Measurements from ENCODE around the gene IFT81.

Gene IFT81

DNA sequence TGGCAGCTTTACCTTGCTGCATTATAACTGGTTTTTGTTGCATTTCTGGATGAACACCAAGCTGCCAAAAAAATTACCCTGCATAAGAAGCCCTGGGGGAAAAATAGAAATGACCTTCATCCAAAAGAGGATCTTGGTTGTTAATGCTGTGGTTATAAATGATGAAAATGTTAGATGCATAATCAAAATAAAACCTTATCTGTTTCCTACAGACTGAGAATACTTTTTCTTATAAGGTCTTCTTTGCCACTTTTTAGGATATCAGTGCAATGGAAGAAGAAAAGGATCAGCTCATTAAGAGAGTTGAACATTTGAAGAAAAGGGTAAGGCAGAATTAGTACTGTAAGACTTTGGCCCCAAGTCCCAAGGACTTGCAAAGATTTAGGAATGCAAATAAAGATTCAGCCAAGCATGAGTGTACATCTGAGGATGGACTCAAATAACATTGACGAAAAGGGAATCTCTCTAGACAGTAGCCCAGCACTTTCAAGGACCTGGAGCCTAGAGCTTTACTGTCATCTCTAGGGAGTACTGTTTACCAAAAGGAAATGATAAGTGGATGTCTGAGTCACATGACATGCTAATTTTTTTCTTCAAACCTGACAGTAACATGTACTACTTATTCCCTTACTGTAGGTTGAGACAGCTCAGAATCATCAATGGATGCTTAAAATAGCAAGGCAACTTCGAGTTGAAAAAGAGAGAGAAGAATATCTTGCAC, 10.7 kb downstream of the IFT81 start:
- H3K14ac ChIP-seq (ENCODE audit: low read length in 2 of 2): no peak overlapping the region
- no peaks in the 10 kb centered on the region for H3K27me3 ChIP-seq (ENCODE audit: control insufficient read depth in 1 of 2, insufficient read depth in 1 of 2, low read length in 2 of 2)
- no peaks in the 10 kb centered on the region for H3K9me3 ChIP-seq (ENCODE audit: control insufficient read depth, low read length)
- H3K4me3 ChIP-seq (ENCODE audit: insufficient read depth in 1 of 2, low read depth in 1 of 2, low read length in 2 of 2): no peak overlapping the region
- no peak overlapping the region for H2BK120ac ChIP-seq (ENCODE audit: low read depth, low read length)
- no peaks in the 10 kb centered on the region for H3K79me1 ChIP-seq (replicated peaks; ENCODE audit: low read length, poor library complexity, severe bottlenecking)
- no peaks in the 10 kb centered on the region for H3K4me1 ChIP-seq (ENCODE audit: control insufficient read depth, insufficient read depth, low read depth, low read length)
- peaks cover 20 to 65% of the 10 kb centered on the region in 2 experiments for H3K36me3 ChIP-seq (ENCODE audit: control insufficient read depth in 1 of 2, insufficient read depth in 2 of 2, low read depth in 1 of 2, low read length in 2 of 2)
- H2BK5ac ChIP-seq (ENCODE audit: low read depth, low read length, poor library complexity, severe bottlenecking): no peak overlapping the region
- H3K27ac ChIP-seq (ENCODE audit: low read length, poor library complexity, severe bottlenecking): no peak overlapping the region
- H3K4me2 ChIP-seq (ENCODE audit: low read length, poor library complexity, severe bottlenecking): no peak overlapping the region
- no peak overlapping the region for H3K23ac ChIP-seq (ENCODE audit: low read length in 2 of 2)
- no peak overlapping the region for H2BK12ac ChIP-seq (ENCODE audit: low read length in 2 of 2)
- no peak overlapping the region for H2AFZ ChIP-seq (ENCODE audit: low read depth, low read length)
- no peak overlapping the region for H4K91ac ChIP-seq (ENCODE audit: low read length)
- H3K4ac ChIP-seq (ENCODE audit: low read depth in 1 of 2, low read length in 2 of 2): no peak overlapping the region
- DNase-seq: peak; percentile 73
- no peak overlapping the region for H4K8ac ChIP-seq (ENCODE audit: low read length)
- 80% methylated on average over 1 of the region's 2 CpGs for WGBS
- H3K18ac ChIP-seq (ENCODE audit: low read depth in 1 of 2, low read length in 2 of 2): no peak overlapping the region
- no peak overlapping the region for H2BK15ac ChIP-seq (ENCODE audit: low read depth, poor library complexity, severe bottlenecking)
- H3K9ac ChIP-seq (ENCODE audit: low read length): peak overlapping the region; percentile 7
- H2AK5ac ChIP-seq (ENCODE audit: low read length, severe bottlenecking): no peak overlapping the region

DNA sequence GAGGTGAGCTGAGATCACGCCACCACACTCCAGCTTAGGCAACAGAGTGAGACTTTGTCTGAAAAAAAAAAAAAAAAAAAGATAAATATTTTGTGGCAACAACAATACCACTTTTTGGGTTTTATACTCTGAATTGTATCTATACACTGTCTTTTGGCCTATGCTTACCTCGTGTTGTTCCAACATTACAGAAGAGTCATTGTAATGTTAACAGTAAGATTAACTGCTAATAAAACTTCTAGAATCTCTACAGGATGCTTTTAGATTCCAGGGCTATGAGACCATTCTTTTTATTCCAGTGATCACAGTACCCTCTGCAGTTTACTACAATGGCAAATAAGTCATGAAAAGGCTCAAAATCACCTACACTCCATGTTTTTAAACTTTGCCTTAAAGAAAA, 11.6 kb downstream of the IFT81 start:
- Histone ChIP-seq H3K14ac (ENCODE audit: low read length in 2 of 2) (no peak overlapping the region), H3K4me3 (ENCODE audit: insufficient read depth in 1 of 2, low read depth in 1 of 2, low read length in 2 of 2) (no peak overlapping the region), H3K27me3 (ENCODE audit: control insufficient read depth in 1 of 2, insufficient read depth in 1 of 2, low read length in 2 of 2) (no peaks in the 10 kb centered on the region), H2BK5ac (ENCODE audit: low read depth, low read length, poor library complexity, severe bottlenecking) (no peak overlapping the region), H3K18ac (ENCODE audit: low read depth in 1 of 2, low read length in 2 of 2) (no peak overlapping the region), H3K4me1 (ENCODE audit: control insufficient read depth, insufficient read depth, low read depth, low read length) (no peaks in the 10 kb centered on the region), H2BK12ac (ENCODE audit: low read length in 2 of 2) (no peak overlapping the region), H2AFZ (ENCODE audit: low read depth, low read length) (no peak overlapping the region), H3K9me3 (ENCODE audit: control insufficient read depth, low read length) (no peaks in the 10 kb centered on the region), H3K4ac (ENCODE audit: low read depth in 1 of 2, low read length in 2 of 2) (no peak overlapping the region), H3K79me1 (replicated peaks; ENCODE audit: low read length, poor library complexity, severe bottlenecking) (no peaks in the 10 kb centered on the region), H3K9ac (ENCODE audit: low read length) (peak overlapping the region; percentile 7), H2BK15ac (ENCODE audit: low read depth, poor library complexity, severe bottlenecking) (no peak overlapping the region), H4K91ac (ENCODE audit: low read length) (no peak overlapping the region), H4K8ac (ENCODE audit: low read length) (no peak overlapping the region), H3K36me3 (ENCODE audit: control insufficient read depth in 1 of 2, insufficient read depth in 2 of 2, low read depth in 1 of 2, low read length in 2 of 2) (peaks cover 20 to 64% of the 10 kb centered on the region in 2 experiments), H3K4me2 (ENCODE audit: low read length, poor library complexity, severe bottlenecking) (no peak overlapping the region), H3K27ac (ENCODE audit: low read length, poor library complexity, severe bottlenecking) (no peak overlapping the region), H2AK5ac (ENCODE audit: low read length, severe bottlenecking) (no peak overlapping the region), H3K23ac (ENCODE audit: low read length in 2 of 2) (no peak overlapping the region), H2BK120ac (ENCODE audit: low read depth, low read length) (no peak overlapping the region)
- no peak for DNase-seq
- no CpG with 5 or more reads among the region's 2 CpGs for WGBS

DNA sequence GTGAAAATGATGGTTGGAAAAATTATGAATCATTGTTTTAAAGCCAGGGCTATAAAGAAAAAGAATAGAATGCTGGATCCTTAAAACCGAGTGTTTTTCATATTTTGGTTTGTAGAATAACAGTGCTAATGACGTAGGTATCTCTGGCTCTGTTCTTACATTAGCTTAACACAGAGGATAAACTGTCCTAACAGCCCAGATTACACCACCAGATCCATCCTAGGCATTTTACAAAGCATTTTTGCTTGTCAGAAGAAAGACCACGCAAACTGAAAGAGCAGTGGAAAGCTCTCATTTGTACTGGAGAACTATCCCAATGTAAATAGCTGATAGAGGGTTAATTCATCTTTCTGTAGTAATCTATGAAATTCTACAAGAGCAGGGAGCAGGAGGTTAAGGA, 13.6 kb downstream of the IFT81 start:
- H3K36me3 ChIP-seq (ENCODE audit: control insufficient read depth in 1 of 2, insufficient read depth in 2 of 2, low read depth in 1 of 2, low read length in 2 of 2): peaks cover 16 to 55% of the 10 kb centered on the region in 2 experiments
- no peaks in the 10 kb centered on the region for H3K9me3 ChIP-seq (ENCODE audit: control insufficient read depth, low read length)
- H3K14ac ChIP-seq (ENCODE audit: low read length in 2 of 2): no peak overlapping the region
- no peak overlapping the region for H3K4me2 ChIP-seq (ENCODE audit: low read length, poor library complexity, severe bottlenecking)
- no peak overlapping the region for H3K9ac ChIP-seq (ENCODE audit: low read length)
- no peak overlapping the region for H2BK15ac ChIP-seq (ENCODE audit: low read depth, poor library complexity, severe bottlenecking)
- H2AFZ ChIP-seq (ENCODE audit: low read depth, low read length): no peak overlapping the region
- H4K8ac ChIP-seq (ENCODE audit: low read length): no peak overlapping the region
- no peak overlapping the region for H2BK5ac ChIP-seq (ENCODE audit: low read depth, low read length, poor library complexity, severe bottlenecking)
- no peak overlapping the region for H3K4ac ChIP-seq (ENCODE audit: low read depth in 1 of 2, low read length in 2 of 2)
- no peaks in the 10 kb centered on the region for H3K79me1 ChIP-seq (replicated peaks; ENCODE audit: low read length, poor library complexity, severe bottlenecking)
- H2AK5ac ChIP-seq (ENCODE audit: low read length, severe bottlenecking): no peak overlapping the region
- H4K91ac ChIP-seq (ENCODE audit: low read length): no peak overlapping the region
- no peak overlapping the region for H3K27ac ChIP-seq (ENCODE audit: low read length, poor library complexity, severe bottlenecking)
- H3K4me3 ChIP-seq (ENCODE audit: insufficient read depth in 1 of 2, low read depth in 1 of 2, low read length in 2 of 2): no peak overlapping the region
- no peak overlapping the region for H3K23ac ChIP-seq (ENCODE audit: low read length in 2 of 2)
- H2BK120ac ChIP-seq (ENCODE audit: low read depth, low read length): no peak overlapping the region
- H2BK12ac ChIP-seq (ENCODE audit: low read length in 2 of 2): no peak overlapping the region
- WGBS: 100% methylated on average over 2 of the region's 3 CpGs
- H3K27me3 ChIP-seq (ENCODE audit: control insufficient read depth in 1 of 2, insufficient read depth in 1 of 2, low read length in 2 of 2): no peaks in the 10 kb centered on the region
- H3K4me1 ChIP-seq (ENCODE audit: control insufficient read depth, insufficient read depth, low read depth, low read length): no peaks in the 10 kb centered on the region
- DNase-seq: no peak
- no peak overlapping the region for H3K18ac ChIP-seq (ENCODE audit: low read depth in 1 of 2, low read length in 2 of 2)

DNA sequence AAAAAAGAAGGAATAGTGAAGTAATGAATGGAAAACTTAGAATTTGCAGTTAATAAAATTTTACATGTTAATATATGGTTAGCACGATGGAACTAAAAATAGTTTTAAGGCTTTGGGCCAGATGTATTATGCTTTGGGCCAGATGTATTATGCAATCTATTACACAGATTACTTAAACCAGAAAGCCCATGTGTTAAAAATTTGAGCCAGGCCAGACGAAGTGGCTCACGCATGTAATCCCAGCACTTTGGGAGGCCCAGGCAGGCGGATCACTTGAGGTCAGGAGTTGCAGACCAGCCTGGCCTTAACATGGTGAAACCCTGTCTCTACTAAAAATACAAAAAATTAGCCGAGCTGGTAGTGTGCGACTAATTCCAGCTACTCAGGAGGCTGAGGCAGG, 17.2 kb downstream of the IFT81 start:
- H3K18ac ChIP-seq (ENCODE audit: low read depth in 1 of 2, low read length in 2 of 2): no peak overlapping the region
- 91% methylated on average over 6 of the region's 6 CpGs for WGBS
- no peaks in the 10 kb centered on the region for H3K27me3 ChIP-seq (ENCODE audit: control insufficient read depth in 1 of 2, insufficient read depth in 1 of 2, low read length in 2 of 2)
- peaks cover 15 to 52% of the 10 kb centered on the region in 2 experiments for H3K36me3 ChIP-seq (ENCODE audit: control insufficient read depth in 1 of 2, insufficient read depth in 2 of 2, low read depth in 1 of 2, low read length in 2 of 2)
- DNase-seq: peak; percentile 51
- no peak overlapping the region for H2AFZ ChIP-seq (ENCODE audit: low read depth, low read length)
- no peak overlapping the region for H3K14ac ChIP-seq (ENCODE audit: low read length in 2 of 2)
- no peak overlapping the region for H2BK5ac ChIP-seq (ENCODE audit: low read depth, low read length, poor library complexity, severe bottlenecking)
- no peaks in the 10 kb centered on the region for H3K4me1 ChIP-seq (ENCODE audit: control insufficient read depth, insufficient read depth, low read depth, low read length)
- no peak overlapping the region for H3K4ac ChIP-seq (ENCODE audit: low read depth in 1 of 2, low read length in 2 of 2)
- H3K79me1 ChIP-seq (replicated peaks; ENCODE audit: low read length, poor library complexity, severe bottlenecking): no peaks in the 10 kb centered on the region
- no peak overlapping the region for H3K4me3 ChIP-seq (ENCODE audit: insufficient read depth in 1 of 2, low read depth in 1 of 2, low read length in 2 of 2)
- H2BK120ac ChIP-seq (ENCODE audit: low read depth, low read length): no peak overlapping the region
- no peak overlapping the region for H3K27ac ChIP-seq (ENCODE audit: low read length, poor library complexity, severe bottlenecking)
- no peaks in the 10 kb centered on the region for H3K9me3 ChIP-seq (ENCODE audit: control insufficient read depth, low read length)
- no peak overlapping the region for H3K23ac ChIP-seq (ENCODE audit: low read length in 2 of 2)
- no peak overlapping the region for H2BK15ac ChIP-seq (ENCODE audit: low read depth, poor library complexity, severe bottlenecking)
- no peak overlapping the region for H4K91ac ChIP-seq (ENCODE audit: low read length)
- H2BK12ac ChIP-seq (ENCODE audit: low read length in 2 of 2): no peak overlapping the region
- H3K9ac ChIP-seq (ENCODE audit: low read length): peak overlapping the region; percentile 69
- H2AK5ac ChIP-seq (ENCODE audit: low read length, severe bottlenecking): no peak overlapping the region
- H3K4me2 ChIP-seq (ENCODE audit: low read length, poor library complexity, severe bottlenecking): no peak overlapping the region
- H4K8ac ChIP-seq (ENCODE audit: low read length): no peak overlapping the region

Data from mesenchymal stem cell (in vitro differentiated cells and primary cell).